Measurements from ENCODE around the gene ADCY7.
A peak's percentile ranks its signal among the peaks of the same experiment; 100 is the strongest.

Gene ADCY7

DNA sequence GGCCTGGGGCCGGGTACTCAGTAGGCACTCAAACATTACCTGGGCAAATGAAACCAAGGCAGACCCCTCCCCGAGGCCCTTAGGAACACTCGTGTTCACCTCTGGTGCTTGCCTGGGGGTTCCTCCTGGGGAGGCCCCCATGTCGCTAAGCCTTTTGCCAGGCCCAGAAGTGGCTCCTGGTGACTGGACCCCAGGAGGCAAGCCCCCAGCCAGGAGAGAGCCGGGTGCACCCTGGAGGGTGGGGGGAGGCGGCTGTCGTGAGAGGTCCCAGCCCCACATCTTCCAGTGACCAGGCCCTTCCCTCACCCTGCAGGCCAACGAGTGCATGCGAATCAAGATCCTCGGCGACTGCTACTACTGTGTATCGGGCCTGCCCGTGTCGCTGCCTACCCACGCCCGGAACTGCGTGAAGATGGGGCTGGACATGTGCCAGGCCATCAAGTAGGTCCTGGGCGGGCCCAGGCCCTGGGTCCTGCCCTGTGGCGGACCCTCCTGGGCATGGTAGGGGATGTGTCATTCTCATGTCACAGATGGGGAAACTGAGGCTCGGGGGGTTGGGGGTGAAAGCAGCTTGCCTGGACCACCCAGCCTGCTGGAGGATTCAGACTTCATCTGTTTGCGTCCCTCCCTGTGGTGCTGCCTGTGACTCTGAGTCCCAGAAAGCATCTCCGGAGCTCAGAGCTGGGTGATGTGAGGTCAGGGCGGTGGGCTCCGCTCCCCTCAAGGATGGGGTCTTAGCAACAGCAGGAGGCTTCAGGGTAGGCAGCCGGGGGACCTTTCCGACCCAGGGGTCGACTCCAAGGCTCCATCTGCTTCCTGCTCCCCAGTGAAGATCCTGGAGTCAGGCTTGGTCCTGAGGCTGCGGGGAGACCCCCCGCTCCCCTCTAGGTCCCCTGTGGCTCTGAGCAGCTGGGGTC, 32.5 kb downstream of the ADCY7 start:
- DNase-seq (ENCODE audit: low read depth) = no peak

DNA sequence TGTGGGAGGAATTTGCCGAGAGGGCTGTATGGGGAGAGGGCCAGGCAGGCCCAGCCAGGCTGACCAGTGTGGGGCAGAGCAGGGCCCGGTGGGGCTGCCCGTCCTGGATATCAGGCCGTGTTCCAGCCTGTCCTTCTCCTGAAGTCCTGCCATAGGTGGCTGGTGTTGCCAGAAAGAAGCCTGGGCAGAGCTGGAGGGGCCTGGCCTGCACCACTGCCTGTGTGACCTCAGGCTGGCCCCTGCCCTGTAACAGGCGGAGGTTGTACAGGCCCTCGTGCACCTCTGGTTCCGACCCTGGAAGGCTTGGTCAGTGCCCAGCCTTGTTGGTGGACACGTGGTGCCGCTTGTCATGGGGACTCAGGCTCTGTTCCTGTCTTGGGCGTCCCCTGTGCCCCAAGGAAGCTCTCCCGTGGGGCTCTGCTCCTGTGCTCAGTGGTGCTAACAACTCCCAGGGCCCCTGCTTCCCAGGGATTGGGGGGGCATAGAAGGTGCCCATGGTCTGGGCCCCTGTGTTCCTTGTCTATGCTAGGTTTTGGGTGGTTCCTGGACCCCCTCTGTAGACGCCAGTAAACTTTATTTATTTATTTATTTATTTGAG, 33.3 kb downstream of the ADCY7 start:
- no peak for DNase-seq (ENCODE audit: low read depth)

DNA sequence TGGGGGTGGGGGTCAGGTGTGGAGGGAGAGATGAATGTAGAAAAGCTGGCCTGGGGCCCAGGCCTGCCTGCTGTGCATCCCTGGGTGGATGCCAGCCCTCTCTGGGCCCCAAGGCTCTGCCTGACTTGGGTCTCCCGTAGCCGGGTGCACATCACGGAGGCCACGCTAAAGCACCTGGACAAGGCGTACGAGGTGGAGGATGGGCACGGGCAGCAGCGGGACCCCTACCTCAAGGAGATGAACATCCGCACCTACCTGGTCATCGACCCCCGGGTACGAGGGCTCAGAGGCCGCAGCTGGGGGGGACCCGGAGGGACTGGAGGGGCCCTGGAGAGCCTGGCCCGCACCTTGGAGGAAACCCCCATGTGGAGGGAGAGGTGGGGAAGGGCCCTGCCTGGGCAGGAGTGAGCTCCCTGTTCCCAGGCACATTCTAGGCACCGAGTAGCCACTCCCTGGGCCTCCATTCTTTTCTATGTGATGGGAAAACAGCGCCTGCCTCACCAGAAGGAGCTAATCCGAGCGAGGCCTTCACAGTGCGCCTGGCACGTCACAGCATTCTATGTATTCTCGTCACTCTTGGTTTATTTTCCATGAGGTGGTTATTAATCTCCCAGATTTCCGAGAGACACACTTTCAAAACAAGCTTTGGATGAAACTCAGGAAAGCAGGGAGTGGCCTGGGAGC, 34.7 kb downstream of the ADCY7 start:
- DNase-seq (ENCODE audit: low read depth) = no peak

DNA sequence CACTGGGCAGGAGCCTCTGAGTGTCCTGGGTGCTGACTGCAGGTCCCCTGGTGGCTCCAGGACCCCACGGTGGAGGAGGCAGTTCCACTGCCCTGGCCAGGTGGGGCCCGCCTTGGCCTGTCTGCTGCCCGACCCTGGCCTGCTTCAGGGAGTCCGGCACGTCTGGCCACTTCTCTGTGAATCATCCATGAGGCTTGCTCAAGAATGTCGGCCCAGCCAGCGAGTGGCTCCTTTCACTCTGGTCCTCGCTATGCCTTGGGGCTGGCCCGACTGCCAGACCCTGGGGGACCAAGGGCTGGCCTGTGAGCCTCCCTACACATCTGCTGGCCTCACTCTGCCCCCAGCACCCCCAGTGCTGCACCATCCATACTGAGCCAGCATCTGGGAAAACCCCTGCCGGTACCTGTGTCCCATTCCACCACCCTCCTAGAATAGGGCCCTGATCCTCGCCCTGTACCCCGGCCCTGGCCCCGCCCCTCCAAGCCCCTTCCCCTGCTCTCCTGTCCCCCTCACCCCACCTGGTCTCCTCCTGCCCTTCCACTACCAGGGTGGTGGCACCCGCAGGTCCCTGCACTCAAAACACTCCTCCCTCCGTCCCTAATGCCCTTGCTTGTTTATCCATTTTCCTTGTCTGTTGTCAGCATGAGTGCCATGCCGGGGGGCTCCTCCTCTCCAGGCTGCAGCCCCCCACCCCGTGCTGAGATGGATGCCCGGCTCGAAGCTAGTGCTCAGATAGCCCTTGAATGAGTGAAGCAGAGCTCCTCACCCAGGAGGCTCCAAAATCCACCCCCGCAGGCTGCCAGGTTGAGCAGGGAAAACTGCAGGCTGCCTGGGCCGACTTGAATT, 35.5 kb downstream of the ADCY7 start:
- peak; percentile 54 for DNase-seq (ENCODE audit: low read depth)

DNA sequence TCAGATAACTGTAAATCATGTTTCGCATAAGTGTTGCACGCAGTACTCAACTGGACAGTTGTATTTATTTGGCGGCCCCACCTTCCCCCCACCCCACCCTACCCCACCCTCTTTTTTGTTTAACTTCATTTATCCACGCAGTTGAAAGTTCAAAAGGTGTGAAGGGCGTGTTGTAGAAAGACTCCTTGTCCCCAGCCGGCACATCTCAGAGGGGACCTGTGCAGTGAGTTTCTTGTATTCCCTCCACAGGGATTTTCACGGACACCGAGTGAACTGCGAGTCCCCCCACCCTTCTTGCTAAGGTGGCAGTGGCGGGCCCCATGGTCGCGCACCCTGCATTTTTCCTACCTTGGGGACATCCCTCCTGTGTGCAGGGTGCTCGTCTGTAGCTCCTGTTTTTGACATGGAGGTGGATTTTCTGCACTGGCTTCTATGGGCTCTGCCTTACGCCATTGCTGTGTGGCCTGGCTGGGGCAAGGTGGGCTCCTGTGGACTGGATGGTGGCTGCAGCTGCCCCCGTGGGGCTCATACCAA, 36.2 kb downstream of the ADCY7 start:
- no peak for DNase-seq (ENCODE audit: low read depth)

DNA sequence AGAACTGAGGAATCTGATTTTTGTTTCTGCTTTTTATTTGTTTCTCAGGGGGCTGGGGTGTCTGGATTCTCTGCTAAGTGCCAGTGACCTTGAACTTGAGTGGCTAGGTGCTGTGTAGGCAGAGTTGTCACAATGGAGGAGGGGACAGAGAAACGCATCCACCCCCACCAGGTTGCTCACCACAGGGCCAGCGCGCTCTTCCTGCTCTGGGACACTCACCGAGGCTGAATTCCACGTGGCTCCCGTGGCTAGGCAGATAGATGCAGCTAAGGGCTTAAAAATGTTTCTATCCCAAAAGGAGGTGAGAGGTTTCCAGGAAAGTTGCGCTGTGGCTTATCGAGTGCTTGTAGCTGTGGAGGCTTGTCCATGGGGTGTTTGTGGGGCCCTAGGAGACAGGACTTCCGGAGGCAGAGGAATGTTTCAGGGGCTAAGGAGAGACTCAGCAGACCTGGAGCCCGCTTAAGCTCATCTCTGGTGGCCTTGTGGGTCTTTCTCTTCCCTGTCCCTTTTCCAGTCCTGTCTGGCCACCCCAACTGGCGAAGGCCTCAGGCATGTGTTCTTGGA, 36.8 kb downstream of the ADCY7 start:
- no peak for DNase-seq (ENCODE audit: low read depth)

DNA sequence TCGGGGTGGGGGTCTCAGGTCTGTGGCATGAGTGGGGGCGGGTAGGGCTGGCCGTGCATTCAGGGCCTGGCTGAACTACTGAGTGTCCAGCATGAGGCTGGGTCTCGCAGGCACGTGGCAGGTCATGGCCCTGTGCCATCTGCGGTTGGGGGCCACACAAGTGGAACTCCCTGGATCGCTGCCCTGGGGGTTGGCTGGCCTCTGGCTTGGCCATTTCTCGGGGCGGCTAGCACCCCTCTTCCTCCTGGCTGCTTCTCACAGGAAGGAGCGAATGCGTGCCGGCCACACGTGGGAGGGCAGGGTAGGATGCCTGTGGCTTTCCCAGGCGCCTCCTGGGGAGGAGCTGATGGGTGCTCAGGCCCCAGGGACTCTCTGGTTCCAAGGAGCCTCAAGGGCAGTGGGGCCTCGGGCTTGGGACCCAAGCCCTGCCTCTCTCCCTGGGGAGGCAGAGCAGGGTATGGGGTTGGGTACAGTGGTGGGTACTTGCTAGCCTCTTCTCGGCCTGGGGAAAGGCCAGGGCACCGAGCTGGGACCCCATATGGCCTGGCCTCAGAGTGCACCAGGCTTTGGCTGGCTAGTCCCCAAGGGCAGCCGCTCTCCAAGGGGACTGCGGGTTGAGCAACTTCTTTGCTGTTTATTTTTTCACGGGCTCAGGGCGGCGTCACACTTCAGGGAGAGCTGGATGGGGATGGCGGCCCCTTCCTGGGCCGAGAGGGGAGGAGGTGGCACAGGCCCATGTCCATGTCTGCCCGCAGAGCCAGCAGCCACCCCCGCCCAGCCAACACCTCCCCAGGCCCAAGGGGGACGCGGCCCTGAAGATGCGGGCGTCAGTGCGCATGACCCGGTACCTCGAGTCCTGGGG, 37.5 kb downstream of the ADCY7 start:
- no peak for DNase-seq (ENCODE audit: low read depth)

DNA sequence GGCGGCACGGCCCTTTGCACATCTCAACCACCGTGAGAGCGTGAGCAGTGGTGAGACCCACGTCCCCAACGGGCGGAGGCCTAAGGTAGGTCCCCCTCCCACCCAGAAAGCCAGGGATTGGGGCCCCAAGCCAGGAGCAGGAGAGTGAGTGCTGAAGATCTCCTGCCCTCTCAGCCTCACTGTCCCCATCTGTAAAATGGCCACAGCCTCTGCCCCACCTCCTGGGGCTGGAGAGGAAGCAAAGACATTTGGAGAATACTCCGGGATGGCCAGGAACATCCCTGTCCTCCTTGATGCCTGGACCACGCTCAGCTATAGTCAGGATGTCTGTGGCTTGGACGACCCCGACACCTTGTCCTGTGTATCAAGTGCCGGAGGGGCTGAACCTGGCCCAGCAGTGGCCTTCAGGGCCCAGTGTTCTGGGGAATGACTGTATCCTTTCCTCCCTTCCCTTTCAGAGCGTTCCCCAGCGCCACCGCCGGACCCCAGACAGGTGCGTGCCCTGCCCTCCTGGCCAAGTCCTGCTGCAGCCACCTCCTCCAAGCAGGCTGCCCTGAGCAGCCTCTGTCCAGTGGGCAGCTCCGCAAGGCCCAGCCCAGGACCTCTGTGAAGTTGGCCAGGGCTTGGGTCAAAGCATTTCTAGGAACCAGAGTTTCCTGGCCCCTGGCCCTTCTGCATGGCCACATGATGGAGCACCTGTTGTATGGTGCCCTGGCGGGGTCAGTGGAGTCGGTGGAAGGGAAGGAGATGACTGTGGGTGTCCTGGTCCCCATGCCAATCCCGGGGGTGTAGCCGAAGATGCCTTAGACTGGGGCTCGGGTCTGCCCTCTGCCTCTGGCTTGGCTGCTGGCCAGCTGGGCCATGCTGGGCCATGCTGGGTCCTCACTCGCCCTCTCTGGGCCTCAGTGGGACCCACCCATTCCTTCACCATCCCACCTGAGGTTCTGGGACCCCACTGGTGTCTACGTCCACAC, 38.4 kb downstream of the ADCY7 start:
- DNase-seq (ENCODE audit: low read depth) = no peak

DNA sequence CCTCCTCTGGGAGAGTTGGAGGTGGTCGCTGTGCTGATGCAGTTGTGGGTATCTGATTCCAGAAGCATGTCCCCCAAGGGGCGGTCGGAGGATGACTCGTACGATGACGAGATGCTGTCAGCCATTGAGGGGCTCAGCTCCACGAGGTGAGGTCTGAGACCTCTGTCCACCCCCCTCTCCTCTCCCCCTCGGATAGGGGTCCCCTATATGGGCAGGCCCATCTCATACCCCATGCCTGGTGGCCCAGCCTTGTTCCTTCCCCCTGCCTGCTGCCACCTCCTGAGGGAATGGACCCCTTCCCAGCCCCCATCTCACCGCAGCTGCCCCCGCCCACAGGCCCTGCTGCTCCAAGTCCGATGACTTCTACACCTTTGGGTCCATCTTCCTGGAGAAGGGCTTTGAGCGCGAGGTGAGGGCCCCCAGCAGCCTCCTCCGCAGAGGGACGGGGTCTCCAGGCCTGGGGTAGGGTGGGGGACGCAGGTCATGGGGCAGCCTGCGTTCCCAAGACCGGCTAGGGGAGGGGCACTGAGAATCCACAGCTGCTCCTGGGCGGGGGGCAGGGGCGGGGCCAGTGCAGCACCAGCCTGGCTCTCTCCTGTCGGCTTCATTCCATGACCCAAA, 39.2 kb downstream of the ADCY7 start:
- DNase-seq (ENCODE audit: low read depth) = no peak

DNA sequence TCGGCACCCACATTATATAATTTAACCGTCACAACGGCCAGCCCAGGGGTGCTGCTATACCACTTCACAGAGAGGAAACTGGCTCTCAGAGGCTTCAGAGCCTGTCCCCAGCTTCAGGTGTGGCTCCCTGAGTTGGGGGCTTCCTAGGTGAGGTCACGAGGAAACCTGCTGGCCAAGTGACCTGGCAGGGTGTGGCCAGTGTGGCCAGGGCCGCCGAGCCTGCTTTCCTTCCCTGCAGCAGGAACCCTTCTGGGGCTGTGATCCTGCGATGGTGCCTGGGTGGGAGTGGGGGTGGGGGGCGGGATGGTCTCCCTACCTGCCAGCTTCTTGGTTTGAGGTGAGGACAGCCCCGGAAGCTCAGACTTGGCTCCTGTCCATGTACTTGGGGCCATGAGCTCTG, 39.9 kb downstream of the ADCY7 start:
- no peak for DNase-seq (ENCODE audit: low read depth)

DNA sequence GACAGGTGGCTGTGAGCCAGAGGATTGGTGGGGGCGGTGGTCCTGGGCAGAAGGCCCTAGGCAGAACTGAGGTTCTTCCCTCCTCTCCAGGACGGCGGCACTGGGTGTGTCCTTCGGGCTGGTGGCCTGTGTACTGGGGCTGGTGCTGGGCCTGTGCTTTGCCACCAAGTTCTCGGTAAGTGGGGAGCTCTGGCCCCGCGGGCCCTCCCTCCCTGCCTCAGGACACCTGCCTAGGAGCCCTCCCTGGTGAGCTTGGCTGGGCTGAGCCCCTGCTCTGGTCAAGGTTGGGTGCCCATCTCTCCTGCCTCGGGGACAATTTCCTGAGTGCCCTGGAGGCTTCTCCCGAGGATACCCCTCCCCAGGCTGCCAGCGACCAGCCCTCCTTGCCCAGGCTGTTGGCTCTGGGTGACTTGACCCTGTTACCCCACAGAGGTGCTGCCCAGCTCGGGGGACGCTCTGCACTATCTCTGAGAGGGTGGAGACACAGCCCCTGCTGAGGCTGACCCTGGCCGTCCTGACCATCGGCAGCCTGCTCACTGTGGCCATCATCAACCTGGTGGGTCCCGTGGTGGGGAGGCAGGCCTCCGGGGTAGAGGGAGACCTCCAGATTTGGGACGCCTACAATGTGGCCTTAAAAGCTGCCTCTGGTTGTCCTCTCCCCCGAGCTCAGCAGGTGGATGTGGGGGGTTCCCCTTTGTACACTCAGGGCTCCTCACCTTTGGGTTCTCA, 42.0 kb downstream of the ADCY7 start:
- no peak for DNase-seq (ENCODE audit: low read depth)

DNA sequence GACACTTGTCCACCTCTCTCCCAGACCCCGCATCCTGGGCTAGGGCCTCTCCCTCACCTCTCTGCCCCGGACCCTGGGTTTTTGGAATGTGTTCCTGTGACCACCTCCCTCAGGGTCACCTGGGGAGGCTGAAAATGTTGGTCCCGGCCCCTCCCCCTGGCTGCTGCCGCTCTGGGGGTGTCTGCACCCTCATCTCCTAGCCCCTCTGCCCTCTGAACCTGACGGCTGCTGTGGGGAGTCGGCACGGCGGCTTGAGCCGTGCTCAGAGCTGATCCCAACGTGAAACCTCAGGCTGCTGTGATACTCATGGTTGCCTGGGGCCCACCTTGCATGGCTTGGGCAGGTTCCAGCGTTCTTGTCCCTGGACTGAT, 42.8 kb downstream of the ADCY7 start:
- DNase-seq (ENCODE audit: low read depth) = no peak

DNA sequence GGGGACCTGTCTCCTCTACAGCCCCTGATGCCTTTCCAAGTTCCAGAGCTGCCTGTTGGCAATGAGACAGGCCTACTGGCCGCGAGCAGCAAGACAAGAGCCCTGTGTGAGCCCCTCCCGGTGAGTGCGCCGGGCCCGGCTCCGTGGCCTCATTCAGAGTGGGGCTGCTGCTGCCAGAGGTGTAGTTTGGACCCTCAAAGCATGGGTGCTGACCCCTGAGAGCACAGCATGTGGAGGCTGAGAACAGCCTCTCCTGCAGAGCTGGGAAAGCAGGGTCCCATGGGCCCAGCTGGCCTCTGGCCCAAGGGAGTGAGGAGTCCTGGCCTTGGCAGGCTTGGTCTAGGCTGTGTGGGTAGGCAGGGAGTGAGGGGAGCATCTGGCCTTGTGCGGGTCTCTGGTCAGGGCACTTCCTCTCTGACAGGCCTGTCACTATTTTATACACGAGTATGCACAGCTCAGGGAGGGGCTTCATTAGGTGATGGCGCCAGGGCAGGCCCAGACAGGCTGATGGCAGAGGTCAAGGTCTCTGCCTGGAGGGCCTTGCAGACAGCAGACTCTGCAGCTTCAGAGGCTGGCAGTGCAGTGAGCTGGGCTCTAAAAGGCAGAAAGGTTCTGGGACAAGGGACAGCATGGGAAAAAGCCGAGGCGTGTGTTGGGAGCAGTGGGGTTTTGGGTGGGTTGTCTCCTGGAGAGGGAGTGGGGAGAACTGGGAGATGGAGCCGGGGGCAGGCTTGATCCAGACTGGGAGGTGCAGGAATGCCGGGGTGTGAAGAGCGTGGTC, 43.4 kb downstream of the ADCY7 start:
- DNase-seq (ENCODE audit: low read depth) = no peak

DNA sequence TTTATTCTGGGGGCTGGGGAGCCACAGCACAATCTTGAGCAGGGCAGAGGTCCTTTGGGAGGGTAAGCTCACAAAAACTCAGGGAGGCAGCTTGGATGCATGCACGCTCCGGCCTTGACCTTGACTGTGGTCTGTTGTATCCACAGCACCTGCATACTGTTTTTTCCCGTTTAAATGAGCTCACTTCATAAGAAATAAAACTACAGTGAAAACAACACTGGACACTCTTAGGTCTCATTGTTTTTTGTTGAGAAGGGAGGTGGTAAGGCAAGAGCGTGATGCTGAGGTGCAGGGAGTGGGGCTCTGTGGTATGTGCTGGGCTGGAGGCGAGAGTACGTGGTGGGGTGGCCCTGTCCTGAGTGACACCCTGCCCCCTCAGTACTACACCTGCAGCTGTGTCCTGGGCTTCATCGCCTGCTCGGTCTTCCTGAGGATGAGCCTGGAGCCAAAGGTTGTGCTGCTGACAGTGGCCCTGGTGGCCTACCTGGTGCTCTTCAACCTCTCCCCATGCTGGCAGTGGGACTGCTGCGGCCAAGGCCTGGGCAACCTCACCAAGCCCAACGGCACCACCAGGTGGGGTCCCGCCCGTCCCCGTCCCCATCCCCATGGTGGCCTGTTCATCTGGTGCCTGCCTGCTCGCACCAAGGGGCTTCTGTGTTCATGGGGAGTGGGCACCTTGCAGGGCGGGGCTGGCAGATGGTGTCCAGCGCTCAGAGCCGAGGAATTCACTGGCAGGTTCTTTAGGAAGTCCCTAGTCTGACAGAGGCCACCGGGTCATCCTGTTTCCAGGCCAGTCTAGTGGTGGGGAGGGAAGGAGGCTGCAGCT, 44.2 kb downstream of the ADCY7 start:
- DNase-seq (ENCODE audit: low read depth) = no peak

DNA sequence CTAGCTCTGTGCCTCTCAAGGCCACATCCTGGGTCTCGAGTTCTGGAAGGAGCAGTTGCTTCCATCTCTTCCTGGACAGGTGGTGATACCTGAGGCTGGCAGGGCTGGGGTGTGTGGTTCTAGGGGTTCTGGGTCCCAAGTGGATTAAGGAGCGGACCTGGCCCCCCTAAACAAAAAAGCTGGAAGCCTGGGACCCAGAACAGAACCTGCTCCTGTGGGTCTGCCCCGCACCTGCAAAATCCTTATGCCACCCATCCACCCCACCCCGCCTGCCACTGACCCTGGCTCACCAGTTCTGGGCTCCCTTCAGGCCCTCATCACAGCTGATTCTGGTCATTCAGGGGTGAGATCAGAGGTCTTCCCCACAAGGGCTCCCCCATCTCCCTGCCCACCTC, 44.8 kb downstream of the ADCY7 start:
- no peak for DNase-seq (ENCODE audit: low read depth)

DNA sequence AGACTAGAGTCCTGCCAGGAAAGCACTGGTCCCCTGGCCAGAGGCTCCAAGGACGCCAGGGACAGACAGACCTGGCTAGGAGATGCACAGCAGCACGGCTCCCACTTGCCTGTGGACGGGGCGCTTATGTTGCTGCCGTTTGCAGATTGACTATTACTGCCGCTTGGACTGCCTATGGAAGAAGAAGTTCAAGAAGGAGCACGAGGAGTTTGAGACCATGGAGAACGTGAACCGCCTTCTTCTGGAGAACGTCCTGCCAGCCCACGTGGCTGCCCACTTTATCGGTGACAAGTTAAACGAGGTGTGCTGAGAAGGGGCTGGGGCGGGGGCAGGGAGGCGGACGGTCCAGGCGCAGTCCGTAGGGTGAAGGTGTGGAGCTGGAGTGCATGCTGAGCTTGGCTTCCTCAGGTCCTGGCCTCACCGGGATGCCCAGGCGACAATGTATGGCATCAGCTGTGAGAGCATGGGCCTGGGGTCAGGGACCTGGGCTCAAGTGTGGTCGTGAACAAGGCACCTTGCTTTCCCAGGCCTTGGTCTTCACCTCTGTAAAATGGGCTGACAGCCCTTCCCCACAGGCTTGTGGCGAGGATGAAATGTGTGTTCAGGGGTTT, 45.6 kb downstream of the ADCY7 start:
- no peak for DNase-seq (ENCODE audit: low read depth)
